HG02970 (cell line): ENCODE results near the gene FCRL5.
"Not testable (repeated sequence)": the region's sequence is repeated elsewhere in the genome, so short reads cannot be mapped to it uniquely, and the experiment has no call there.

Experiments
- ATAC-seq: cut with Tn5 transposase; IDR thresholded peaks from one replicate; pipeline ENCODE4 v1.9.1; 2021; ENCODE audit warnings: mild to moderate bottlenecking, moderate library complexity, moderate number of reproducible peaks; ENCODE audit not compliant: unreplicated experiment, low FRiP score

Gene FCRL5

GRCh38 chr1:157490467-157491165, 61.7 kb downstream of the FCRL5 start:
- ATAC-seq, result no peak

GRCh38 chr1:157488156-157488555, 64.2 kb downstream of the FCRL5 start:
- ATAC-seq, result no peak

- ATAC-seq, result no peak
Measured at GRCh38 chr1:157487504-157487903, 64.8 kb downstream of the FCRL5 start.

GRCh38 chr1:157487096-157487495, 65.2 kb downstream of the FCRL5 start:
- ATAC-seq, result no peak

- not testable (repeated sequence) for ATAC-seq
Measured at GRCh38 chr1:157486400-157486799, 65.9 kb downstream of the FCRL5 start.

GRCh38 chr1:157485793-157486192, 66.5 kb downstream of the FCRL5 start:
- ATAC-seq, result no peak

- ATAC-seq, result no peak
Measured at GRCh38 chr1:157484573-157484972, 67.7 kb downstream of the FCRL5 start.

- no peak for ATAC-seq
Measured at GRCh38 chr1:157483635-157484034, 68.7 kb downstream of the FCRL5 start.

- no peak for ATAC-seq
Measured at GRCh38 chr1:157482717-157483116, 69.6 kb downstream of the FCRL5 start.

GRCh38 chr1:157482174-157482573, 70.1 kb downstream of the FCRL5 start:
- no peak for ATAC-seq

- ATAC-seq, result no peak
Measured at GRCh38 chr1:157478030-157478429, 74.3 kb downstream of the FCRL5 start.

- ATAC-seq, result no peak
Measured at GRCh38 chr1:157477419-157477818, 74.9 kb downstream of the FCRL5 start.

GRCh38 chr1:157472959-157473358, 79.4 kb downstream of the FCRL5 start:
- ATAC-seq, result no peak

GRCh38 chr1:157472056-157472701, 80.1 kb downstream of the FCRL5 start:
- no peak for ATAC-seq

- ATAC-seq, result no peak
Measured at GRCh38 chr1:157471531-157471930, 80.8 kb downstream of the FCRL5 start.

GRCh38 chr1:157469752-157470675, 82.3 kb downstream of the FCRL5 start:
- no peak for ATAC-seq

GRCh38 chr1:157469300-157469699, 83.0 kb downstream of the FCRL5 start:
- no peak for ATAC-seq

- no peak for ATAC-seq
Measured at GRCh38 chr1:157466011-157466410, 86.3 kb downstream of the FCRL5 start.
